Coronary artery (tissue), 2 donors: ENCODE data around the gene PPY.
"Not testable (repeated sequence)": the region's sequence is repeated elsewhere in the genome, so short reads cannot be mapped to it uniquely, and the experiment has no call there.

Experiments
- DNase-seq: peaks from one replicate; pipeline ENCODE4 v3.0.0-alpha.2; 2017; ENCODE audit warnings: low spot score
- H3K27ac ChIP-seq, 2 donors: fragments of 200-600 bp; sonication (generic); one replicate each; pipeline ENCODE4 v1.5.1; 2016 to 2019
- H3K4me3 ChIP-seq: fragments of 200-600 bp; sonication (generic); 2 replicates; pipeline ENCODE4 v1.5.1; 2016; ENCODE audit warnings: mild to moderate bottlenecking, moderate library complexity
- TF ChIP-seq, protein P1 (sequence below): fragments of 200-600 bp; sonication (generic); IDR thresholded peaks from one replicate; pipeline ENCODE4 v1.5.1; 2019; ENCODE audit warnings: antibody characterized with exemption

PPY gene

DNA sequence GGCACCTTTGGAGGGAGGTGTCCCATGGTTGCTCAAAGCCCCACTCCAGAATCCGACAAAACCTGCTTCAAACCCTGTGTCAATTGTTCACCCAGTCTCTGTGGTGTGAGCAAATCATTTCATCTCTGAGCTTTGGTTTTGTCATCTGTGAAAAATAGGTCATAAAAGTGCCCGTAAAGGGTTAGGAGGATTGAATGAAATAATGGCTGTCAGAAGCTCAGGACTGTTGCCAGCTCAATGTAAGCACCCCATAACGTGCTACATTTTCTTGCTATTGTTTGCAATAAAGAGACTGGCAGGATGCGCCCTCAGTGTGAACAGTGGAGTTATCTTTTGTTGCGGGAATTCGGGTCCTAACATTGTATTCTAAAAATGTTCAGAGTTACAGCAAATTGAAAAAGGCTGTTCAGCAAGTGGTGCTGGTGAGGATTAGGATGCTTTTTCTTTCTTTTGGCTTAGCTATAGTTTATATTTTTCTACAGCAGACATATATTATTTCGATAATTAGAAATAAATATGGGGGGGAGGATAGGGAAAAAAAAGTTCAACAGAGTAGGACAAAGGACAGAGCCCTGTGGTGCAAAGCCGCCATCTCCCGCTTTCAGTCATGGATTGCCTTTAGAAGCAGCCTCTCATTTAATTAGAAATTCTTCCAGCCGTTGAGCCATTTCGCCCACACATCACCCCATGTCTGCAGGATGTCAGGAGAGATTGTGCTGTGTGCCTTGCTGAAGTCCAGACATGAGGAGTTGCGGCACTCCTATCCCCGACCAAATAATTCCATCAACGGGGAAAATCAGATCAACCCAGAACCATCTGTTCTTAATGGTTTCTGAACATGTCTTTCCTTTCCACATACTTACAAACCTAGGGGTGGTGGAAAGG, 32.3 kb upstream of the PPY start:
- Histone ChIP-seq H3K27ac (no peak overlapping the region), H3K4me3 (no peak overlapping the region)
- TF ChIP-seq, protein P1, sequence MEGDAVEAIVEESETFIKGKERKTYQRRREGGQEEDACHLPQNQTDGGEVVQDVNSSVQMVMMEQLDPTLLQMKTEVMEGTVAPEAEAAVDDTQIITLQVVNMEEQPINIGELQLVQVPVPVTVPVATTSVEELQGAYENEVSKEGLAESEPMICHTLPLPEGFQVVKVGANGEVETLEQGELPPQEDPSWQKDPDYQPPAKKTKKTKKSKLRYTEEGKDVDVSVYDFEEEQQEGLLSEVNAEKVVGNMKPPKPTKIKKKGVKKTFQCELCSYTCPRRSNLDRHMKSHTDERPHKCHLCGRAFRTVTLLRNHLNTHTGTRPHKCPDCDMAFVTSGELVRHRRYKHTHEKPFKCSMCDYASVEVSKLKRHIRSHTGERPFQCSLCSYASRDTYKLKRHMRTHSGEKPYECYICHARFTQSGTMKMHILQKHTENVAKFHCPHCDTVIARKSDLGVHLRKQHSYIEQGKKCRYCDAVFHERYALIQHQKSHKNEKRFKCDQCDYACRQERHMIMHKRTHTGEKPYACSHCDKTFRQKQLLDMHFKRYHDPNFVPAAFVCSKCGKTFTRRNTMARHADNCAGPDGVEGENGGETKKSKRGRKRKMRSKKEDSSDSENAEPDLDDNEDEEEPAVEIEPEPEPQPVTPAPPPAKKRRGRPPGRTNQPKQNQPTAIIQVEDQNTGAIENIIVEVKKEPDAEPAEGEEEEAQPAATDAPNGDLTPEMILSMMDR: no peak
- DNase-seq: no peak

DNA sequence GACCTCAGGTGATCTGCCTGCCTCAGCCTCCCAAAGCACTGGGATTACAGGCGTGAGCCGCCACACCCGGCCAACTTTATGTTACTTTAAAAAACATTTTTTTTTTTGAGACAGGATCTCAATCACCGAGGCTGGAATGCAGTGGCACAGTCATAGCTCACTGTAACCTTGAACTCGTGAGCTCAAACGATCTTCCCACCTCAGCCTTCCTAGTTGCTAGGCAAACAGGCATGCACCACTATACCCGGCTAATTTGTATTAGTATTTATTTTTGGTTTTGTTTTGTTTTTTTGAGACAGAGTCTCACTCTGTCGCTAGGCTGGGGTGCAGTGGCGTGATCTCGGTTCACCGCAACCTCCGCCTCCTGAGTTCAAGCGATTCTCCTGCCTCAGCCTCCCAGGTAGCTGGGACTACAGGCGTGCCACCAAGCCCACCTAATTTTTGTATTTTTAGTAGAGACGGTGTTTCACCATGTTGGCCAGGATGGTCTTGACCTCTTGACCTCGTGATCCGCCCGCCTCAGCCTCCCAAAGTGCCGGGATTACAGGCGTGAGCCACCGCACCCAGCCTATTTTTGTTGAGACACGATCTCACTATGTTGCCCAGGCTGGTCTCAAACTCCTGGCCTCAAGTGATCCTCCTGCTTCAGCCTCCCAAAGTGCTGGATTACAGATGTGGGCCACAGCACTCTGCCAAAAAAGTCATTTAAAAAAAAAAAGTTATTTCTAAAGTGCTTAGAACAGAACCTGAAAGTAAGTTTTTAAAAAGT, 30.4 kb upstream of the PPY start:
- not testable (repeated sequence) for DNase-seq, H3K4me3 ChIP-seq, H3K27ac ChIP-seq

DNA sequence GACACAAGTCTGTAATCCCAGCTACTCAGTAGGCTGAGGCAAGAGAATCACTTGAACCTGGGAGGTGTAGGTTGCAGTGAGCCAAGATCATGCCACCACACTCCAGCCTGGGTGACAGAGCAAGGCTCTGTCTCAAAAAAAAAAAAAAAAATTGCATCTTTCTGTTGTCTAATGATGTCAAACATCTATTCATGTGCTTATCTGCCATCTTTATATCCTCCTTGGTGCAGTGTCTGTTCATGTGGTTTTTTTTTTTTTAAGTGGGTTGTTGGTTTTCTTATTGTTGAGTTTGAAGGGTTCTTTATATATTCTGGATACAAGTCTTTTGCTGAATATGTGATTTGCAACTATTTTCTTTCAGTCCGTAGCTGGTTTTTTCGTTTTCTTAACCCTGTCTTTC, 29.2 kb upstream of the PPY start:
- DNase-seq, H3K4me3 ChIP-seq, H3K27ac ChIP-seq: not testable (repeated sequence)

DNA sequence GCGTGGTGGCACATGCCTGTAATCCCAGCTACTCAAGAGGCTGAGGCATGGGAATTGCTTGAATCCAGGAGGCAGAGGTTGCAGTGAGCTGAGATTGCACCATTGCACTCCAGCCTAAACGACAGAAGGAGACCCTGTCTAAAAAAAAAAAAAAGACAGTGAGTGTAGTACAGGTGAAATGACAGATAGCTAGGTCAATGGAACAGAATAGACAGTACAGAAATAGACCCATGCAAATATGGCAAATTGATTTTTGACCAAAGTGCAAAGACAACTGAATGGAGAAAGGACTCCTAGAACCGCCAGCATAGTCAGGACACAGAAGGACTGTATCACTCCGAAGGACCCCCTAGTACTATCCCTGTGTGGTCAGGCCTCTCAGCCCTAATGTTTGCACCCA, 28.1 kb upstream of the PPY start:
- DNase-seq: no peak
- Histone ChIP-seq H3K4me3 (no peak overlapping the region), H3K27ac (no peak overlapping the region)
- TF ChIP-seq, protein P1: no peak

DNA sequence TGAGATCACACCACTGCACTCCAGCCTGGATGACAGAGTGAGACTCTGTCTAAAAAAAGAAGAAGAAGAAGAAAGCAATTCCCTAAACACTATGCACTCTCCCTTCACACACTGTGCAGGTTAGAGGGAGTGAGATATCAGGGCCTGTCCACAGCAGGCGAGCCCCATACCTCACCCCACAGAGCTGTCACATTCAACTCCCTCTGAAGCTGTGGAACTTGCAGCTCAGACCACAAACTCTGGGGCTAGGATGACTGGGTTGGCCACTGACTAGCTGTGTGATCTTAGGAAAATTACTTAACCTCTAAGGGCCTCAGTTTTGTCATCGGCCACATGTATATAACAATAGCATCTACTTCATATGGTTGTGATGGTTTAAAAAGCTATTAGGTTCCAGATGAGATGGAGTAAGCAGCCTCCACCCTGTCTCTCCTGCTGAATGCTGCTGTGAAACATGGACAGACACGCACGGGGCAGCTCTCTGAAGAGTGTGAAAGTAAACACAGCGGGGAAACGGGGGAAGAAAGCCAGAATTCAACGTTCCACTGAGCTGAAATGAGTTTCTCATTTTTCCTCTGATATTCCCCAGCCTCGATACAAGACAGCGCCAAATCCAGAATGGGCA, 25.1 kb upstream of the PPY start:
- H3K4me3 ChIP-seq: no peak overlapping the region
- H3K27ac ChIP-seq: no peak overlapping the region
- DNase-seq: no peak
- TF ChIP-seq, protein P1: no peak

DNA sequence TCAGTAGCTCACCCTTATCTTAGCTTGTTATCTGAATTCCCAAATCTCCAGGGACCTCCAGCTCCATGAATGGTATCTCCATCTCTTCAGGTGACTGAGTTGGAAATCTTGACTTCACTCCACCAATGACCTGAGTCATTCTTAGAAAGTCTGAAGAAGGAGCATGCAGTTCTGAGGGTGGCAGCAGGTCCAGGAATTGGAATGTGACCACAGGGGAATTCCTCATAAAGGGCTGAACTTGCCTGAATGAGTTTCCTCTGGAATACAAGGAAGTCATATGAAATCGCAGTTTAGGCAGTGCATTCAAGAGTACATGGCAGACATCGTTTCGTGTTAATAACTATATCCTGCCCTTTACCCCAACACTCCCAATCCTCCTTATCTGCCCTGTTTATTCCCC, 24.0 kb upstream of the PPY start:
- TF ChIP-seq, protein P1: no peak
- H3K4me3 ChIP-seq: no peak overlapping the region
- H3K27ac ChIP-seq: no peak overlapping the region
- no peak for DNase-seq

DNA sequence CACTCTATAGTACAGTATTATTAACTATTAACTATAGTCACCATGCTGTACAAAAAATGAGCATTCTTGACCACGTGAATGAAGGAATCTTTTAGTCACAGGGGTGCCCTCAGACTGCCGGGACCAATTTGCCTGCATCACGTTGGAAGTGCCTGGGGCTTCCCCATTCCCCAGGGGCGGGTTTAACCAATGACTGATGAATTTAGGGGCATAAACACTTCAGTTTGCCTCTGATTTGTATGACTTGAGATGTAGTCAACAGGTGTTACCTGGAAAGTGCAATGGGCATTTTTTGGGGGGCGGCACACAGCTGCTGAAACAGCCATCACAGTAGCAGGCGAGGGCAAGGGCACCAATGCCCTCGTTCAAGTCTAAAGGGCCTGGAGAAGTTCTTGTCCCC, 20.2 kb upstream of the PPY start:
- Histone ChIP-seq H3K27ac (no peak overlapping the region), H3K4me3 (no peak overlapping the region)
- DNase-seq: no peak
- TF ChIP-seq, protein P1: no peak
